Measurements from ENCODE around the gene KIAA1755.

DNA sequence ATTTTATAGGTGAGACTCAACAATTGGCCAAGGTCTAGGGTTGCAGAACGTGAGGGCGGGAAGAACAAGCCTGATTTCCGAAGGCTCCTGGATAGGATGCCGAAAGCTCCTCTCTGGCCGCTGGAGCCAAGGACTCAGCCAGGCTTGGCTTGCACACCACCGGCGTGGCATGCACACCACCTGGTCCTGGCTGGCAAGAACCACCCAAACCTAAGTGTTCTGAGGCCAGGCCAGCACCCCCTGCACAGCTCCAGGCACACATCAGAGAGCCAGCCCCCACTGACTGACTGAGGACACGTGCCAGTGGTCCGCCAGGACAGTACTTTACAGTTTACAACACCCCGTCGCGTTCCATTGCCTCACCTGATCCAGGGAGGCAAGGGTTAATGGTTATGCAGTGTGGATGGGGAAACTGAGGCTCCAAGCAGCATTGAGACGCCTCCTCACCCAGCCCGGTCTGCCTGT is 95.9 kb downstream of the KIAA1755 start:
- TF ChIP-seq, protein P1, sequence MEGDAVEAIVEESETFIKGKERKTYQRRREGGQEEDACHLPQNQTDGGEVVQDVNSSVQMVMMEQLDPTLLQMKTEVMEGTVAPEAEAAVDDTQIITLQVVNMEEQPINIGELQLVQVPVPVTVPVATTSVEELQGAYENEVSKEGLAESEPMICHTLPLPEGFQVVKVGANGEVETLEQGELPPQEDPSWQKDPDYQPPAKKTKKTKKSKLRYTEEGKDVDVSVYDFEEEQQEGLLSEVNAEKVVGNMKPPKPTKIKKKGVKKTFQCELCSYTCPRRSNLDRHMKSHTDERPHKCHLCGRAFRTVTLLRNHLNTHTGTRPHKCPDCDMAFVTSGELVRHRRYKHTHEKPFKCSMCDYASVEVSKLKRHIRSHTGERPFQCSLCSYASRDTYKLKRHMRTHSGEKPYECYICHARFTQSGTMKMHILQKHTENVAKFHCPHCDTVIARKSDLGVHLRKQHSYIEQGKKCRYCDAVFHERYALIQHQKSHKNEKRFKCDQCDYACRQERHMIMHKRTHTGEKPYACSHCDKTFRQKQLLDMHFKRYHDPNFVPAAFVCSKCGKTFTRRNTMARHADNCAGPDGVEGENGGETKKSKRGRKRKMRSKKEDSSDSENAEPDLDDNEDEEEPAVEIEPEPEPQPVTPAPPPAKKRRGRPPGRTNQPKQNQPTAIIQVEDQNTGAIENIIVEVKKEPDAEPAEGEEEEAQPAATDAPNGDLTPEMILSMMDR (IDR thresholded peaks at IDR 0.05) = no peak
- TF ChIP-seq POLR2A (IDR thresholded peaks at IDR 0.05) = no peak
